ENCODE measurements around the gene OIT3.

The OIT3 gene

GRCh38 chr10:72946963-72947362 is 53.4 kb downstream of the OIT3 start:
- DNase-seq (ENCODE audit: low read depth): no peak
- no peak overlapping the region for H3K4me3 ChIP-seq (ENCODE audit: low read depth, low read length)
- TF ChIP-seq CTCF (IDR thresholded peaks at IDR 0.05; ENCODE audit: insufficient read depth, low read depth, low read length, missing control alignments): no peak

- H3K4me3 ChIP-seq (ENCODE audit: low read depth, low read length): no peak overlapping the region
- TF ChIP-seq CTCF (IDR thresholded peaks at IDR 0.05; ENCODE audit: insufficient read depth, low read depth, low read length, missing control alignments): no peak
- DNase-seq (ENCODE audit: low read depth): no peak
Observed at GRCh38 chr10:72948762-72949161, 55.2 kb downstream of the OIT3 start.

- no peak overlapping the region for H3K4me3 ChIP-seq (ENCODE audit: low read depth, low read length)
- no peak for DNase-seq (ENCODE audit: low read depth)
- no peak for TF ChIP-seq CTCF (IDR thresholded peaks at IDR 0.05; ENCODE audit: insufficient read depth, low read depth, low read length, missing control alignments)
Observed at GRCh38 chr10:72951760-72952159, 58.2 kb downstream of the OIT3 start.

GRCh38 chr10:72952189-72952588 is 58.6 kb downstream of the OIT3 start:
- no peak for DNase-seq (ENCODE audit: low read depth)
- no peak overlapping the region for H3K4me3 ChIP-seq (ENCODE audit: low read depth, low read length)
- no peak for TF ChIP-seq CTCF (IDR thresholded peaks at IDR 0.05; ENCODE audit: insufficient read depth, low read depth, low read length, missing control alignments)

GRCh38 chr10:72952642-72953158 is 59.2 kb downstream of the OIT3 start:
- DNase-seq (ENCODE audit: low read depth): no peak
- H3K4me3 ChIP-seq (ENCODE audit: low read depth, low read length): no peak overlapping the region
- TF ChIP-seq CTCF (IDR thresholded peaks at IDR 0.05; ENCODE audit: insufficient read depth, low read depth, low read length, missing control alignments): no peak

- no peak overlapping the region for H3K4me3 ChIP-seq (ENCODE audit: low read depth, low read length)
- no peak for DNase-seq (ENCODE audit: low read depth)
- TF ChIP-seq CTCF (IDR thresholded peaks at IDR 0.05; ENCODE audit: insufficient read depth, low read depth, low read length, missing control alignments): no peak
Observed at GRCh38 chr10:72953687-72954086, 60.1 kb downstream of the OIT3 start.

GRCh38 chr10:72954230-72954595 is 60.7 kb downstream of the OIT3 start:
- TF ChIP-seq CTCF (IDR thresholded peaks at IDR 0.05; ENCODE audit: insufficient read depth, low read depth, low read length, missing control alignments): no peak
- DNase-seq (ENCODE audit: low read depth): no peak
- no peak overlapping the region for H3K4me3 ChIP-seq (ENCODE audit: low read depth, low read length)
